Stimulated activated CD8-positive, alpha-beta memory T cell treated with anti-CD3 and anti-CD28 coated beads, Interleukin-4, amount 100 ng/mL, for 1 hour (primary cell): ENCODE data around the gene PLD2.

Experiments
- DNase-seq, 2 donors: peaks; one replicate each; pipeline ENCODE4 v3.0.0-alpha.2; 2020; ENCODE audit warnings: low read depth in 2 of 2, low spot score in 1 of 2

Gene PLD2, protein sequence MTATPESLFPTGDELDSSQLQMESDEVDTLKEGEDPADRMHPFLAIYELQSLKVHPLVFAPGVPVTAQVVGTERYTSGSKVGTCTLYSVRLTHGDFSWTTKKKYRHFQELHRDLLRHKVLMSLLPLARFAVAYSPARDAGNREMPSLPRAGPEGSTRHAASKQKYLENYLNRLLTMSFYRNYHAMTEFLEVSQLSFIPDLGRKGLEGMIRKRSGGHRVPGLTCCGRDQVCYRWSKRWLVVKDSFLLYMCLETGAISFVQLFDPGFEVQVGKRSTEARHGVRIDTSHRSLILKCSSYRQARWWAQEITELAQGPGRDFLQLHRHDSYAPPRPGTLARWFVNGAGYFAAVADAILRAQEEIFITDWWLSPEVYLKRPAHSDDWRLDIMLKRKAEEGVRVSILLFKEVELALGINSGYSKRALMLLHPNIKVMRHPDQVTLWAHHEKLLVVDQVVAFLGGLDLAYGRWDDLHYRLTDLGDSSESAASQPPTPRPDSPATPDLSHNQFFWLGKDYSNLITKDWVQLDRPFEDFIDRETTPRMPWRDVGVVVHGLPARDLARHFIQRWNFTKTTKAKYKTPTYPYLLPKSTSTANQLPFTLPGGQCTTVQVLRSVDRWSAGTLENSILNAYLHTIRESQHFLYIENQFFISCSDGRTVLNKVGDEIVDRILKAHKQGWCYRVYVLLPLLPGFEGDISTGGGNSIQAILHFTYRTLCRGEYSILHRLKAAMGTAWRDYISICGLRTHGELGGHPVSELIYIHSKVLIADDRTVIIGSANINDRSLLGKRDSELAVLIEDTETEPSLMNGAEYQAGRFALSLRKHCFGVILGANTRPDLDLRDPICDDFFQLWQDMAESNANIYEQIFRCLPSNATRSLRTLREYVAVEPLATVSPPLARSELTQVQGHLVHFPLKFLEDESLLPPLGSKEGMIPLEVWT

DNA sequence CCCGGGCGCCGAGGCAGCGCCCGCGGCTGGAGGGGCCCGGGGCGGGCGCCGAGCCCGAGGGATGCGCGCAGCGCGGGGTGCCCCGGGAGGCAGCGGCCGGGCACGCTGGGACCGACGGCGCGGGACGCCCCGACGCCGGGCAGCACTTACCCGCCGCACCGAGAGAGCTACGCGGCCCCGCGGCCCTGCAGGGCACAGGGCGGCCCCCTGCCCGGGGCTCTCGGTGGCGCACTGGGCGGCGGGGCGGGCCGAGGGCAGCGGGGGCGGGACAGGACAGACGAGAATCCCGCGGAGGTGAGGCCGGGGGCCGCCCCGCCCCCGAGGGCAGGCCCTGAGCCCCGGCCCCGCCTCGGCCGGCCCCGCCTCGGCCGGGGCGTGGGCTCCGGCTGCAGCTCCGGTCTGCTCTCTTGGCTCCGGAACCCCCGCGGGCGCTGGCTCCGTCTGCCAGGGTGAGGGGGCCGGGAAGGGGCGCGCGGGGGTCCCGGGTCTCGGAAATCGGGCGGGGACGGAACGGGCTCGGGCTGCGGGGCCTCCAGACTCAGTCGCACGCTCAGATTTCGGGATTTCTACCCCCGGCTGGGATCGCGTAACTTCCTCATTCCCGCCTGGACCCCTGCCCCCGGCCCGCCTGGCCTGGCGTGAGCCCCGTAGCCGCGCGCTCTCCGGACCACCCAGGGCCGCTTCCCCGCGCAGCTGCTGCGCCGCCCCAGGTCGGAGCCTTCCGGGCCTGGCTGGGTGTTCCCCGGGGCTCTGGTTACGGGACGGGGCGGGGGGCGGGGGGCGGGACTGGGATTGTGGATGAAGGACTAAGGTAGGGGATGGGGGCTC lies at the start of gene PLD2:
Gene PLD2, plus strand, starts transcription at position 376 of the 828 bp plus-strand sequence. CDS start 621 bp downstream, outside the sequence.
- DNase-seq = peak; percentile 54 to 71

DNA sequence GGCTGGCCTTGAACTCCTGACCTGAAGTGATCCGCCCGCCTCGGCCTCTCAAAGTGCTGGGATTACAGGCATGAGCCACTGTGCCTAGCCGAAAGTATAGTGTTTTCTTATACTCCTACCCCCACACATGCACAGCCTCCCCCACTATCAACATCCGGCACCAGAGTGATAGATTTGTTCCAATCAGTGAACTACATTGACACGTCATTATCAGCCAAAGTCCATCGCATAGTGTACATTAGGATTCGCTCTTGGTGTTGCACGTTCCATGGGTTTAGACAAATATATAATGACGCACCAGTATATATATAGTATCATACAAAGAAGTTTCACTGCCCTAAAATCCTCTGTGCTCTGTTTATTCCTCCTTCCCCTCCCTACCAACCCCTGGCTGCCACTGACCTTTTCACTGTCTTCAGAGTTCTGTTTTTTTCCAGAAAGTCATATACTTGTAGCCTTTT lies 47.1 kb upstream of the PLD2 start:
- no peak for DNase-seq

DNA sequence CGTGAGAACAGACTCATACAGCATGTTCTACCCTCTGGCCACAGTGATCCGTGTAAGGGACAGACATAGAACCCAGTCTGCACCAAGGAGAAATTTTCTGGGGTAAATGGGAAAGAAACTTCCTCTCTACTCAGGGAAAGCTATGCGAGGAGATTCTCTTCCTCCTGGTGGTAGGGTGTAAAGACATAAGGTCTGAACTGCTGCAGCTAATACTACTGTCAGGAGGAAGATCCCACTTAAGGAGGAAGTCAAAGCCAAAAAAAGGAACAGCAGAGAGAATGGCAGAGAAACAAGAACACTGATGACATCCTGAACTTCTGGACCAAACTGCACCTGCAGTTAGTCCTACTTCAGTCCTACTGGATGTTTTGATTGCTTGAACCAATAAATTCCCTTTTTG lies 42.4 kb upstream of the PLD2 start:
- DNase-seq = no peak

DNA sequence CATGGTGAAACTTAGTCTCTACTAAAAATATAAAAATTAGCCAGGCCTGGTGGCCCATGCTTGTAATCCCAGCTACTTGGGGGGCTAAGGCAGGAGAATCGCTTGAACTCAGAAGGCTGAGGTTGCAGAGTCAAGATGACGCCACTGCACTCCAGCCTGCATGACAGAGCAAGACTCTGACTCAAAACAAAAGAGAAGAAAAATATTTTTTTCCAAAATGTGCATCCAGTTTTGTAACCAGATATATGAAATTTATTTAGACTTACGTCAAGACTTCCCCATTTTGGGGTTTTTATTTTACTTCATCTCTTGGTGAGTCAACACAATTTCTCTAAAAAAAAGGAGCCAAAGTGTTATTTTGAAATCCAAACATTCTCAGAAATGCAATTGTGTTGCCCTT lies 40.8 kb upstream of the PLD2 start:
- DNase-seq = no peak

- DNase-seq = no peak
Observed at GRCh38 chr17:4766723-4767122, 40.2 kb upstream of the PLD2 start.

DNA sequence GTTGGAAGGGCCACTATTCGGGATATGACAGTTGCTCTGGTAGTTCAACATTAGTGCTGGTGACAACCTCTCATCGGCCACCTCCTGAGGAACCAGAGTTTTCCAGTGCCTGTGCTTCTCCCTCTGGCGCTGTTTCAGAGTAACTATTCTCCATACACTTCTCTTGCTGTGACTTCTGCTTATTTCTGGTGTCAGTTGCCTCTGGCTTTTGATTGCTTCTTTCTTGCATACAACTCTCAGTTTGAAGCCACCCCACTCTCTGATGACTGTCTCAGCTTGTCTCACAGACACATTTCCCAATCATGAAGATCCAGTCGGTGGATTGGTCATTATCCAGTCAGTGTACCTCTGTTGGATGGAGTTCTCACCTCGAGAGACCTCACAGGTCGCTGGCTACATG lies 38.7 kb upstream of the PLD2 start:
- no peak for DNase-seq

GRCh38 chr17:4769628-4770027 lies 37.3 kb upstream of the PLD2 start:
- no peak for DNase-seq

DNA sequence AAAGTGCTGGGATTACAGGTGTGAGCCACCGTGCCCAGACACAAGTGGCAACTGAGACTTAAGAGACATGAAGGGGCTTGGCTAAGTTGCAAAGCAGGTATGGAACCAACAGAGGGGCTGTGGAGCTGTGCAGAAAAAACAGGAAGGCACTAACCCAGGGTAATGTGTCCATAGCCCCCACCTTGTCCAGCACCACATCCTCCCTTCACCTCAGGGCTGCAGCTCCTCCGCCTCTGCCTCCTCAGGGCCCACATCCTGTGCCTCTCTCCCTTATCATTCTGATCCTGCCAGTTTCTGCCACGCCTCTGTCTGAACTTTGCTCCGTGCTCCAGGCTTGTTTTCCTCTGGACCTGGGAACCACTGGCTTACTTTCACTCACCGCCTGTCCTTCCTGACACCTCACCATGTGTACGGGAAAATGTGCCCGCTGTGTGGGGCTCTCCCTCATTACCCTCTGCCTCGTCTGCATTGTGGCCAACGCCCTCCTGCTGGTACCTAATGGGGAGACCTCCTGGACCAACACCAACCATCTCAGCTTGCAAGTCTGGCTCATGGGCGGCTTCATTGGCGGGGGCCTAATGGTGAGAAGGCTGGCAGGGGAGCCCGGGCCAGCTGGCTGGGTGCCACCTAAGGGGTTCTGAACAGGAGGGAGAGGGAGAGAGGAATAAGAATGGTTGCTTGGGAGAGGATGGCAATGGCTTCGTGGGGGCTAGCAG lies 35.3 kb upstream of the PLD2 start, which contains the start of gene TM4SF5:
Gene TM4SF5, plus strand, starts transcription at position 368 of the 716 bp plus-strand sequence. Its CDS starts 37 bp downstream, at position 405.
- no peak for DNase-seq

GRCh38 chr17:4772235-4772613 lies 34.7 kb upstream of the PLD2 start:
- no peak for DNase-seq

DNA sequence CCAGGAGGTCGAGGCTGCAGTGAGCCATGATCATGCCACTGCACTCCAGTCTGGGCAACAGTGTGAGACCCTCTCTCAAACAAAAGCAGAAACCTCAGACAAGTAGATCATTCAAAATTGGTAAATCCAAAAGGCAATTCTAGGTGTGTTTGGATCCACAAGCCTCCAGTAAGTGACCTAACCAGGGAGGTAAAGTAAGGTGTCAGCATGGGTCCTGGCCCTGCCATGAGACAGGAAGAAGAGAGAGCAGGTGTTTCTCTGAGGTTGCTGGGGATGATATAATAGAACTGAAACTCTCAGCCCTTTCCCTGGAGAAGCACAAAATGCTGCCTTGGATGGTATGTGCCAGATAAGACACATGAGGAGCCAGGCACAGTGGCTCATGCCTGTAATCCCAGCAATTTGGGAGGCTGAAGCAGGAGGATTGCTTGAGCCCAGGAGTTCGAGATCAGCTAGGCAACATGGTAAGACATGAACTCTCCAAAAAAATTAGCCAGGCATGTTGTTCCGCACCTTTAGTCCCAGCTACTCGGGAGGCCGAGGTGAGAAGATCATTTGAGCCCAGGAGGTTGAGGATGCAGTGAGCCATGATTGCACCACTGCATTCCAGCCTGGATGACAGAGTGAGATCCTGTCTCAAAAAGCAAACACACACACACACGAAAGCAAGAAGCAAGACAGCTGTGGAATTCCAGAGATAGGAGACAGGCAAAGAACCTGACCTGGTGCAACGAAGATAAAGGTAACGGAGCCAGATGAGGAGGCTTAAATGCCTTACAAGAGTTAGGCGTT lies 28.8 kb upstream of the PLD2 start:
- no peak for DNase-seq

- DNase-seq = no peak
Observed at GRCh38 chr17:4780325-4780955, 26.5 kb upstream of the PLD2 start.

DNA sequence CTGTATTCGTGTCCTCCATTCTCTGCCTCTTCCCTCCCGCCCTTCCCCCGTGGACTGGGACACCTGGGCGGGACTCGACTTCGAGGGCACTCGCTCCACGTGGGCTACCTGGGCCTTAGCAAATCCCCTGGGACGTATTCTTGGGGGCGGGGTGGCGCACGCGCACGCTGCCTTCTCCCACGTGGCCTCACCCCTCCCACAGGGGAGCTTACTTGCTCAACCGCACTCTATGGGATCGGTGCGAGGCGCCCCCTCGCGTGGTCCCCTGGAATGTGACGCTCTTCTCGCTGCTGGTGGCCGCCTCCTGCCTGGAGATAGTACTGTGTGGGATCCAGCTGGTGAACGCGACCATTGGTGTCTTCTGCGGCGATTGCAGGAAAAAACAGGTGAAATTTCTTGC lies 24.3 kb upstream of the PLD2 start:
- no peak for DNase-seq

DNA sequence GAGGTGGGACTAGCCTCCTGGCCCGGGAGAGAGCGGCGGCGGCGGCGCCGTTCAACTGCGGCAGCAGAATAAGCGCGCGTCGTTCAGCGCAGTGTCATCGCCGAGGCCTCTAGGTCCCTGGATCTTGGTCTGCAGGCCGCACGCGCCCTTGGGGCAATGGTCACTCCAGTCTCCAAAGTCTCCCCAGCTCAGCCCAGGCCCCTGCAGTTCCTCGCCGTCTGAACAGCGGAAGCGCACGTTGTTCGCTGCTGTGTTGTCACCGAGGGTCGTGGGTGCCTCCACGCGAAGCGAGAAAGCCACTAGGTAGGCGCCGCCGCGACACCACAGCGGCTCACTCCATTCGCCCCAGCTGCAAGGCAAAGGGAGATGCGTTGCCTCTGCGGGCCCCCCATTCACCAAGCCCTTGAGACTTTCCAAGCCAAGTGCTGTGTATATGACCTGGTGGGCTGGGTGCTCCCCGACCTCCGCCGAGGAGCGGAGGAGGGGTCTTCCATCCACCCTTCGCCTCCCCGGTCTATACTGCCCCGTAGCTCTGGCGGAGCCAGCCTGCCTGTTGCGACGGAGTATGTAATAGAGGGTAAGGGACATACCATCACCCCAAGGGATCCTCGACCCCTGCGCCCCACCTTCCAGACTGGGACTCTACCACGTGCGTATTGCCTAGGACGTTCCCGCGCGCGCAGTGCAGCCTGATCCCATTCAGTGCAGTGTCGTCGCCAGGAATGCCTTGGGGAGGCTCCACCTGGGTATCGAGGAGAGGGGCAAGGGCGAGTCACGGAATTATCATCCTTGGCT lies 21.4 kb upstream of the PLD2 start:
- DNase-seq = no peak

DNA sequence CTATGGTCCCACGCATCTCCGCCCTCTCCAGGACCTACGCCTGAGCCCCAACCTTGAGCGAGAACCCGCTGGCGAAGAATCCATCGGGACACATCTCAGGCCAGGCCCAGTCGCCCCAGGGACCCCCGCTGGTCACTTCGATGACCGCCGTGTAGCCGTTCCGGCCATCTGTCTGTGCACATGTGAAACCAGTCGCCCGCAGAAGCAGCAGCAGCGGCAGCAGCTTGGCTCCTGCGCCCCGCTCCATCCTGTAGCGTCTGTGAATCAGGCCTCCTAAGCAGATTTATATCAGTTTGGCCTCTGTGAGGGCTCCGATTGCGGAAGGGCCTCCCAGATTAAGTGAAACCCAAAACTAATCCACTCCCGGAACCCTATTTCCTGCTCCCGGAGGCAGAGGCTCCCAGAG lies 20.8 kb upstream of the PLD2 start, which contains the start of gene VMO1:
Gene VMO1, minus strand, starts transcription at position 259 of the 406 bp plus-strand sequence. Its CDS starts 12 bp downstream, at position 247.
- no peak for DNase-seq

- DNase-seq = no peak
Observed at GRCh38 chr17:4786516-4786915, 20.4 kb upstream of the PLD2 start.

DNA sequence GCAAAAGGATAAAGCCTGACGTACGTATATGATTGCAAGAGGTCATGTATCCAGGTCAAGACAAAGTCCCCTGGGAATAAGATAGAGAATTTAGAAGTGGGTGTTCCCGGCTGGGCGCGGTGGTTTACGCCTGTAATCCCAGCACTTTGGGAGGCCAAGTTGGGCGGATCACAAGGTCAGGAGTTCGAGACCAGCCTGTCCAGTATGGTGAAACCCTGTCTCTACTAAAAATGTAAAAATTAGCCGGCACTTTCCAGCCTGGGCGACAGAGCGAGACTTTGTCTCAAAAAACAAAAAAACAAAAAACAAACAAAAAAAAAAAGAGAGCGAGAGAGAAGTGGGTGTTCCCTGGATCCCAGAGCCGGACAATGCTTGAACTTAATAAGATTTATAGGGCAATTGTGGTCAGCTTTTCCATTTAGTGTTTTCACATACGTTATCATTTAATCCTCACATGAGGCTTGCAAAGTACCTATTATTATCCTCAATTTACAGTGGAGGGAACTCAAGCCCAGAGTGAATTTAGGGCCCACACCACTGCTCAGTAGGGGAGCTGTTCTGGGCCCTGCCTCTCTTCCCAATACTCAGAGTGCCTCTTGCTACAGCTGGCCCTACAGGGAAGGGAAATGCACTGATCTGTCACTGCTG lies 18.7 kb upstream of the PLD2 start:
- no peak for DNase-seq

DNA sequence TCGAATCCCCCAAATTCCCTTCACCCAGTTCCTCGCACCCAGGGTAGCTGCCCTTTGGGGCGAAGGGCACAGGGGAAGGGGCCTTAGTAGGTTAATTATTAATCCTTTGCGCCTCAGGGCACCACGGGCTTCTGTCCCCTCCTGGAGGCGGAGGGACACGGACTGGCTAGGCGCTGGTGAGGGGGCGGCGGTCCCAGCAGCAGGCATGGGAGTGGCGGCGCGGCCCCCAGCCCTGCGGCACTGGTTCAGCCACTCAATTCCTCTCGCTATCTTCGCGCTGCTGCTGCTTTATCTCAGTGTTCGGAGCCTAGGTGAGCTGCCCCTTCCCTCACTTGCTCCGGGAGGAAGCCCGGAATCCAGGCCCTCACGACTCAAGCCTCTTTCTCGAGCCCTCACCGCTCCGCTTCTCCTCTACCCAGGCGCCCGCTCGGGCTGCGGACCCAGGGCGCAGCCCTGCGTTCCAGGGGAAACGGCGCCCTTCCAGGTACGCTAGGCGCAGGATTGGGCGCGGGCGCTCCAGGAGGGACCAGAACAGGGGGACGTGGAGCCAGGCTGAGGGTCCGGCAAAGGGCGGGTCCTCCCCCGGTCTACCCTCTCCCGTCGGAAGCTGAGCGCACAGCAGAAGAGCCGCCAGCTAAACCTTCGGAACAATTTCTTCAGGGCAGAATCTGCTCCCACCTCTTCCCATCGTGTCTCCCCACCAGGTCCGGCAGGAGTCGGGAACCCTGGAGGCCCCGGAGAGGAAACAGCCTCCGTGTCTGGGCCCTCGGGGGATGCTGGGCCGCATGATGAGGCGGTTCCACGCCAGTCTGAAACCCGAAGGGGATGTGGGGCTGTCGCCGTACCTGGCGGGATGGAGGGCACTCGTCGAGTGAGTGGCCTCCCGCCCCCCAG lies 17.9 kb upstream of the PLD2 start, which contains the start of gene GLTPD2:
Gene GLTPD2, plus strand, starts transcription at position 158 of the 894 bp plus-strand sequence. Its CDS starts 48 bp downstream, at position 206.
- DNase-seq = no peak
